H9 (cell line): ENCODE data around the gene CPLX4. TPM values are rescaled to one million over a fixed set of nuclear protein-coding genes. Genes with fewer than 3 reads are reported as not detected.
A peak's percentile ranks its signal among the peaks of the same experiment; 100 is the strongest.
"Not testable (repeated sequence)": the region's sequence is repeated elsewhere in the genome, so short reads cannot be mapped to it uniquely, and the experiment has no call there.

Experiments used
- DNase-seq: peaks from one replicate; pipeline ENCODE4 v3.0.0-alpha.2; 2017
- H2AFZ ChIP-seq: one replicate; pipeline ENCODE4 v1.6.1; 2013; ENCODE audit warnings: mild to moderate bottlenecking, low read length, control low read depth, moderate library complexity
- H2AK5ac ChIP-seq: 2 replicates; pipeline ENCODE4 v1.6.1; 2013; ENCODE audit warnings: low read length, control low read depth, mixed read lengths; ENCODE audit not compliant: insufficient read length
- H2BK120ac ChIP-seq: one replicate; pipeline ENCODE4 v1.6.1; 2013; ENCODE audit warnings: low read depth, mild to moderate bottlenecking, low read length, control low read depth, inconsistent platforms; ENCODE audit not compliant: poor library complexity, severe bottlenecking
- H2BK12ac ChIP-seq: 2 replicates; pipeline ENCODE4 v1.6.1; 2013; ENCODE audit warnings: low read length, control low read depth, mixed read lengths, low read depth; ENCODE audit not compliant: insufficient read length
- H2BK15ac ChIP-seq: 2 replicates; pipeline ENCODE4 v1.6.1; 2013; ENCODE audit warnings: low read depth, low read length, control low read depth
- H2BK20ac ChIP-seq: one replicate; pipeline ENCODE4 v1.6.1; 2013; ENCODE audit warnings: low read depth, mild to moderate bottlenecking, low read length, control low read depth, inconsistent platforms; ENCODE audit not compliant: poor library complexity, severe bottlenecking
- H2BK5ac ChIP-seq: 2 replicates; pipeline ENCODE4 v1.6.1; 2013; ENCODE audit warnings: low read length, control low read depth, mixed read lengths; ENCODE audit not compliant: insufficient read length
- H3K14ac ChIP-seq: 2 replicates; pipeline ENCODE4 v1.6.1; 2013; ENCODE audit warnings: low read length, control low read depth; ENCODE audit not compliant: insufficient read depth
- H3K18ac ChIP-seq: 2 replicates; pipeline ENCODE4 v1.6.1; 2013; ENCODE audit warnings: low read depth, mild to moderate bottlenecking, mixed read lengths, low read length, control low read depth; ENCODE audit not compliant: insufficient read length
- H3K23ac ChIP-seq: 2 replicates; pipeline ENCODE4 v1.6.1; 2013; ENCODE audit warnings: low read length, control low read depth, mixed read lengths, low read depth; ENCODE audit not compliant: insufficient read length
- H3K23me2 ChIP-seq: 2 replicates; pipeline ENCODE4 v1.6.1; 2013; ENCODE audit warnings: low read depth, mild to moderate bottlenecking, mixed read lengths, low read length, control low read depth; ENCODE audit not compliant: insufficient read length, poor library complexity, severe bottlenecking
- H3K27ac ChIP-seq: 2 replicates; pipeline ENCODE4 v1.5.1; 2013; ENCODE audit warnings: low read length, control low read depth, mixed read lengths, low read depth; ENCODE audit not compliant: insufficient read length
- H3K27me3 ChIP-seq: 2 replicates; pipeline ENCODE4 v1.6.1; 2013; ENCODE audit warnings: low read length, control low read depth, inconsistent platforms; ENCODE audit not compliant: insufficient read depth
- H3K4ac ChIP-seq: 2 replicates; pipeline ENCODE4 v1.6.1; 2013; ENCODE audit warnings: low read depth, mild to moderate bottlenecking, control low read depth, inconsistent platforms, low read length, moderate library complexity
- H3K4me1 ChIP-seq: 2 replicates; pipeline ENCODE4 v1.6.1; 2013; ENCODE audit warnings: low read length, control low read depth, inconsistent platforms; ENCODE audit not compliant: insufficient read depth
- H3K4me2 ChIP-seq: 2 replicates; pipeline ENCODE4 v1.6.1; 2013; ENCODE audit warnings: low read length, control low read depth, mixed read lengths; ENCODE audit not compliant: insufficient read length, insufficient read depth
- H3K56ac ChIP-seq: 2 replicates; pipeline ENCODE4 v1.6.1; 2013; ENCODE audit warnings: low read depth, mild to moderate bottlenecking, mixed read lengths, low read length, control low read depth; ENCODE audit not compliant: insufficient read length
- H3K79me1 ChIP-seq: 2 replicates; pipeline ENCODE4 v1.6.1; 2013; ENCODE audit warnings: low read depth, mild to moderate bottlenecking, moderate library complexity, low read length, control low read depth, inconsistent platforms; ENCODE audit not compliant: insufficient read depth, poor library complexity, severe bottlenecking
- H3K79me2 ChIP-seq: 2 replicates; pipeline ENCODE4 v1.6.1; 2013; ENCODE audit warnings: low read length, control low read depth, inconsistent platforms; ENCODE audit not compliant: insufficient read depth
- H3K9ac ChIP-seq: 2 replicates; pipeline ENCODE4 v1.6.1; 2013; ENCODE audit warnings: low read length, control low read depth, mixed read lengths; ENCODE audit not compliant: insufficient read length; ENCODE audit errors: extremely low read depth
- H3K9me3 ChIP-seq: one replicate; pipeline ENCODE4 v1.6.1; 2013; ENCODE audit warnings: low read depth, low read length, inconsistent platforms; ENCODE audit not compliant: control insufficient read depth
- H3T11ph ChIP-seq: one replicate; pipeline ENCODE4 v1.6.1; 2013; ENCODE audit warnings: mild to moderate bottlenecking, low read length, control low read depth, inconsistent platforms
- H4K20me1 ChIP-seq: one replicate; pipeline ENCODE4 v1.6.1; 2013; ENCODE audit not compliant: control insufficient read depth, insufficient read length, insufficient read depth
- H4K5ac ChIP-seq: 2 replicates; pipeline ENCODE4 v1.6.1; 2013; ENCODE audit warnings: low read depth, mild to moderate bottlenecking, mixed read lengths, low read length, control low read depth; ENCODE audit not compliant: insufficient read length
- H4K8ac ChIP-seq: replicated peaks from 2 replicates; pipeline ENCODE4 v1.6.1; 2013; ENCODE audit warnings: low read length, control low read depth, mixed read lengths, low read depth; ENCODE audit not compliant: insufficient read length
- H4K91ac ChIP-seq: 2 replicates; pipeline ENCODE4 v1.6.1; 2013; ENCODE audit warnings: low read depth, mild to moderate bottlenecking, moderate library complexity, mixed read lengths, low read length, control low read depth; ENCODE audit not compliant: insufficient read length
- H3K27ac Mint-ChIP-seq, 3 experiments: 2 replicates in 2 of 3; 3 replicates in 1 of 3; pipeline ENCODE4 v1.8.0; 2020 to 2021; ENCODE audit warnings: mixed read lengths in 3 of 3, mild to moderate bottlenecking in 1 of 3, moderate library complexity in 1 of 3
- H3K27me3 Mint-ChIP-seq: 2 replicates; pipeline ENCODE4 v1.8.0; 2021; ENCODE audit warnings: low read depth, mild to moderate bottlenecking, moderate library complexity, mixed read lengths
- H3K36me3 Mint-ChIP-seq, 3 experiments: 2 replicates in 2 of 3; 3 replicates in 1 of 3; pipeline ENCODE4 v1.8.0; 2020 to 2021; ENCODE audit warnings: low read depth in 3 of 3, mixed read lengths in 3 of 3; ENCODE audit not compliant: insufficient read depth in 1 of 3
- H3K4me1 Mint-ChIP-seq, 2 experiments: 2 replicates each; pipeline ENCODE4 v1.8.0; 2020; ENCODE audit warnings: mixed read lengths in 2 of 2
- H3K4me3 Mint-ChIP-seq, 2 experiments: 2 replicates in 1 of 2; 3 replicates in 1 of 2; pipeline ENCODE4 v1.8.0; 2020 to 2021; ENCODE audit warnings: mild to moderate bottlenecking in 2 of 2, mixed read lengths in 2 of 2, moderate library complexity in 1 of 2
- H3K9me3 Mint-ChIP-seq, 2 experiments: 2 replicates in 1 of 2; 3 replicates in 1 of 2; pipeline ENCODE4 v1.8.0; 2020; ENCODE audit warnings: mild to moderate bottlenecking in 2 of 2, mixed read lengths in 2 of 2, moderate library complexity in 1 of 2
- CTCF ChIP-seq: fragments of 200-600 bp; sonication (generic); conservative IDR thresholded peaks from 3 replicates; pipeline ENCODE4 v1.8.0; 2021; ENCODE audit warnings: antibody characterized with exemption, mild to moderate bottlenecking
- WGBS: extraction: QIAGEN DNeasy Blood & Tissue Kit; methylation state at CpG from one replicate; pipeline ENCODE4 v1.1.7; 2013; ENCODE audit warnings: missing lambda C conversion rate, low lambda C conversion rate, mixed read lengths; ENCODE audit not compliant: insufficient read length; ENCODE audit errors: extremely low coverage; 5-methylcytosine and 5-hydroxymethylcytosine counted together
- total RNA-seq: library from RNA; stranded (reverse); gene quantifications from 2 replicates; pipeline ENCODE4 v1.2.1, GENCODE V29; 2021

CPLX4 gene
- total RNA-seq, 1 experiment from 2014 or later = not detected

DNA sequence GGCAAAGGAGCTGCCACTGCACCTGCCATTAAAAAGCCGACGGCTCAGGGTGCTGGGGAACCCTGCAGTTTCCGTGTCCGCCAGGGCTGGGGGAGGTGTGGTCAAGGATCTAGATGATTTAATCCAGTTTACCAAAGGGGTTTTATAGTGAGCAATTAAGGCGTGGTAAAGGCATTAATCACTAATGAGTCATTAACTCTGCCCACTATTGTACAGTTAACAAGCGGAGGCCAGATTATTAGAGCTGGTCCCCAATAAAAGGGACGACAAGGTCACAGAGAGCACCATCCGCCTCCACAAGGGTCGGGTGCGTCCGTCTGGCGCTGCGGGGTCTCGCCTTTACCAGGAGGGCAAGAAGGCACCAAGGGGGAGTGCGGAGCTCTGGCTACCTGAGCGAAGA lies 54.8 kb downstream of the CPLX4 start:
- no peak for TF ChIP-seq CTCF
- H3K14ac ChIP-seq = no peak overlapping the region

GRCh38 chr18:59262243-59262642 lies 56.2 kb downstream of the CPLX4 start:
- H3K27me3 ChIP-seq = peaks cover 45% of the 10 kb centered on the region

More for the DNA sequence above, 54.8 kb downstream of the CPLX4 start:
- Histone ChIP-seq H3K9ac (no peak overlapping the region), H4K91ac (no peak overlapping the region), H3K79me2 (no peaks in the 10 kb centered on the region), H2BK5ac (no peak overlapping the region), H3K4me2 (peak overlapping the region; percentile 66), H2AFZ (no peak overlapping the region), H2BK15ac (no peak overlapping the region), H4K8ac (no peak overlapping the region), H3K9me3 (no peaks in the 10 kb centered on the region), H3K4ac (no peak overlapping the region), H4K5ac (no peak overlapping the region), H3K23ac (no peak overlapping the region), H3K4me1 (peaks cover 4% of the 10 kb centered on the region; the same call in 1 of the 2 replicates), H3K27me3 (peaks cover 59% of the 10 kb centered on the region), H3K23me2 (peaks cover 10% of the 10 kb centered on the region), H2BK120ac (no peak overlapping the region), H3K79me1 (no peaks in the 10 kb centered on the region), H3K56ac (no peak overlapping the region), H2BK12ac (no peak overlapping the region), H4K20me1 (no peaks in the 10 kb centered on the region), H3T11ph (no peak overlapping the region), H3K18ac (no peak overlapping the region), H2BK20ac (no peak overlapping the region), H3K27ac (no peak overlapping the region), H2AK5ac (no peak overlapping the region)
- Mint-ChIP-seq H3K27me3 (peaks cover 100% of the 10 kb centered on the region), H3K9me3 (peaks cover 0 to 8% of the 10 kb centered on the region in 2 experiments; a peak in 3 of 5 replicates), H3K36me3 (no peaks in the 10 kb centered on the region; a peak in 1 of 7 replicates), H3K4me3 (peak overlapping the region in 1 of 2 experiments; percentile 77; a peak in 4 of 5 replicates), H3K27ac (no peak overlapping the region), H3K4me1 (peaks cover 21 to 26% of the 10 kb centered on the region in 2 experiments)
- DNase-seq = no peak
- no CpG with 5 or more reads among the region's 16 CpGs for WGBS

More at GRCh38 chr18:59262243-59262642, 56.2 kb downstream of the CPLX4 start:
- H2BK5ac ChIP-seq, H3K23ac ChIP-seq, H3K23me2 ChIP-seq, H3K9ac ChIP-seq, H3K27ac Mint-ChIP-seq, H3K14ac ChIP-seq, H4K8ac ChIP-seq, H3K4me2 ChIP-seq, H4K91ac ChIP-seq, H3K27ac ChIP-seq, H2BK120ac ChIP-seq, H3K4me1 ChIP-seq, DNase-seq, H4K5ac ChIP-seq, H2BK20ac ChIP-seq, H3T11ph ChIP-seq, H3K4ac ChIP-seq, H2BK12ac ChIP-seq, H3K4me3 Mint-ChIP-seq, H3K79me1 ChIP-seq, H2BK15ac ChIP-seq, H3K9me3 ChIP-seq, H3K36me3 Mint-ChIP-seq, H3K79me2 ChIP-seq, H4K20me1 ChIP-seq, H2AK5ac ChIP-seq, H3K18ac ChIP-seq, H3K56ac ChIP-seq, H2AFZ ChIP-seq: not testable (repeated sequence)
- no CpG with 5 or more reads among the region's 2 CpGs for WGBS
- H3K27me3 Mint-ChIP-seq = peaks cover 100% of the 10 kb centered on the region
- H3K9me3 Mint-ChIP-seq = peaks cover 2 to 10% of the 10 kb centered on the region in 2 experiments
- H3K4me1 Mint-ChIP-seq = peaks cover 8 to 14% of the 10 kb centered on the region in 2 experiments
